Mammary epithelial cell (primary cell): ENCODE measurements around the gene KLHL6.

Experiments used
- CTCF ChIP-seq, 2 donors: IDR thresholded peaks in 1 of 2; conservative IDR thresholded peaks in 1 of 2; 2 replicates each; pipeline ENCODE4 v1.5.1; 2011 to 2012; ENCODE audit warnings: inconsistent platforms in 2 of 2, low read length in 2 of 2, mild to moderate bottlenecking in 2 of 2, control low read depth in 1 of 2, low read depth in 1 of 2; ENCODE audit not compliant: insufficient read depth in 1 of 2; ENCODE audit errors: extremely low read depth in 1 of 2
- EZH2 ChIP-seq: IDR thresholded peaks from 2 replicates; pipeline ENCODE4 v1.6.1; 2012; ENCODE audit warnings: low read length, inconsistent platforms, borderline replicate concordance

- no peak for TF ChIP-seq CTCF (conservative IDR thresholded peaks at IDR 0.05 in 1 of 2, IDR thresholded peaks at IDR 0.05 in 1 of 2; ENCODE audit: extremely low read depth in 1 of 2, insufficient read depth in 1 of 2, low read depth in 1 of 2, low read length in 2 of 2)
- TF ChIP-seq EZH2, result no peak
Observed at GRCh38 chr3:183485093-183485492, 70.4 kb downstream of the KLHL6 start.
